CD4-positive, alpha-beta memory T cell (primary cell): ENCODE data around the gene PSMD12. TPM values are rescaled to one million over a fixed set of nuclear protein-coding genes. Genes with fewer than 3 reads are reported as not detected.

Experiments used
- CTCF ChIA-PET: fragments of 350-600 bp; sonication (Branson Sonifier 250); formaldehyde crosslinking; loops from one replicate; lab custom pipeline; 2021; ENCODE audit warnings: inconsistent platforms; ENCODE audit not compliant: partially characterized antibody; lab: Charles Lee
- POLR2A ChIA-PET: fragments of 350-600 bp; sonication (Branson Sonifier 250); formaldehyde crosslinking; loops from one replicate; lab custom pipeline; 2021; ENCODE audit not compliant: partially characterized antibody; lab: Charles Lee
- DNase-seq, 5 donors: peaks; one replicate each; pipeline versions ENCODE4 v3.0.0 to v3.0.0-alpha.2; 2020 to 2022; ENCODE audit warnings: mixed read lengths in 1 of 5
- H3K27ac ChIP-seq: one replicate; pipeline ENCODE4 v1.7.0; 2013; ENCODE audit warnings: low read depth, low read length
- H3K27me3 ChIP-seq: 2 replicates; pipeline ENCODE4 v1.7.0; 2013; ENCODE audit warnings: mild to moderate bottlenecking, low read length, moderate library complexity; ENCODE audit not compliant: insufficient read depth
- H3K36me3 ChIP-seq: 2 replicates; pipeline ENCODE4 v1.7.0; 2013; ENCODE audit warnings: mild to moderate bottlenecking, low read length, moderate library complexity; ENCODE audit not compliant: insufficient read depth
- H3K4me1 ChIP-seq: 2 replicates; pipeline ENCODE4 v1.7.0; 2013; ENCODE audit warnings: mild to moderate bottlenecking, low read length, moderate library complexity; ENCODE audit not compliant: insufficient read depth
- H3K4me3 ChIP-seq, 2 donors: one replicate each; pipeline ENCODE4 v1.7.0; 2013; ENCODE audit warnings: low read length in 2 of 2, mild to moderate bottlenecking in 1 of 2
- H3K9me3 ChIP-seq, 2 donors: one replicate each; pipeline ENCODE4 v1.7.0; 2013; ENCODE audit warnings: low read length in 2 of 2, control low read depth in 1 of 2; ENCODE audit not compliant: control insufficient read depth in 1 of 2
- H3K27ac Mint-ChIP-seq, 7 donors: one replicate each; pipeline ENCODE4 v1.8.0; 2020 to 2021; ENCODE audit warnings: mixed read lengths in 7 of 7, mild to moderate bottlenecking in 6 of 7, inconsistent platforms in 3 of 7, moderate library complexity in 3 of 7
- H3K27me3 Mint-ChIP-seq, 2 donors: one replicate each; pipeline ENCODE4 v1.8.0; 2020 to 2021; ENCODE audit warnings: mixed read lengths in 2 of 2
- H3K36me3 Mint-ChIP-seq, 2 donors: one replicate each; pipeline ENCODE4 v1.8.0; 2020 to 2021; ENCODE audit warnings: mixed read lengths in 2 of 2, inconsistent platforms in 1 of 2, mild to moderate bottlenecking in 1 of 2
- H3K4me1 Mint-ChIP-seq, 4 donors: one replicate each; pipeline ENCODE4 v1.8.0; 2020 to 2021; ENCODE audit warnings: mixed read lengths in 4 of 4, mild to moderate bottlenecking in 1 of 4
- H3K4me3 Mint-ChIP-seq, 8 donors: one replicate each; pipeline ENCODE4 v1.8.0; 2020 to 2021; ENCODE audit warnings: mixed read lengths in 8 of 8, mild to moderate bottlenecking in 7 of 8, moderate library complexity in 6 of 8, inconsistent platforms in 3 of 8
- H3K9me3 Mint-ChIP-seq, 8 donors: one replicate each; pipeline ENCODE4 v1.8.0; 2020 to 2021; ENCODE audit warnings: mixed read lengths in 8 of 8, mild to moderate bottlenecking in 5 of 8, inconsistent platforms in 3 of 8, moderate library complexity in 1 of 8
- intact Hi-C: fragments of 100-400 bp; cut with micrococcal nuclease; formaldehyde crosslinking; loops from one replicate; pipeline ENCODE4 v1.15.1; 2023
- polyA plus RNA-seq, 2 donors: library from polyadenylated mRNA; unstranded; fragments of 300-500 nt; fragmentation: Illumina TruSeq; gene quantifications; one replicate each; pipeline ENCODE4 v1.2.3, GENCODE V29; 2021
- total RNA-seq, 2 experiments: library from RNA; stranded (reverse); gene quantifications; one replicate each; pipeline ENCODE4 v1.2.3, GENCODE V29; 2021

The PSMD12 gene
- total RNA-seq: 10 to 100 TPM; 46.9 to 48.8 TPM
- 10 to 100 TPM; 34.5 to 49.8 TPM for polyA plus RNA-seq

GRCh38 chr17:67366193-67367157 is at the start of gene PSMD12:
TSS of gene PSMD12 (minus strand) at chr17:67366577. CDS start at chr17:67366519, 58 bp downstream.
- peak within 1 kb of the TSS; percentile 90 to 99 (median 98) for H3K27ac Mint-ChIP-seq
- ChIA-PET POLR2A (interaction anchor here (0.6 to 4.8 kb wide), 13 partner anchors 9 to 351 kb away, joined by 3 to 49 read pairs (median 5); partner anchors contain the start of gene PITPNC1), CTCF (interaction anchor here (1.1 to 29.3 kb wide), 4 partner anchors 8 to 321 kb away, joined by 3 to 605 read pairs (median 64); partner anchors contain the start of gene PITPNC1)
- peak within 1 kb of the TSS; percentile 90 to 99 (median 98) for H3K4me3 Mint-ChIP-seq
- peak within 1 kb of the TSS; percentile 94 for H3K27ac ChIP-seq
- no peaks in the 10 kb centered on the region for H3K9me3 Mint-ChIP-seq
- DNase-seq: peak; percentile 90 to 95 (median 92)
- intact Hi-C loops: loop anchor here (1.0 kb wide), 1 partner anchor 351 kb away; the partner anchor contains the start of gene NOL11
- peak within 1 kb of the TSS; percentile 88 to 98 for H3K4me3 ChIP-seq
- peaks cover 27 to 51% (median 42%) of the 10 kb centered on the region in 4 donors for H3K4me1 Mint-ChIP-seq
- peaks cover 45% of the 10 kb centered on the region for H3K4me1 ChIP-seq
- no peaks in the 10 kb centered on the region for H3K36me3 ChIP-seq
- H3K36me3 Mint-ChIP-seq: peaks cover 7 to 26% of the 10 kb centered on the region in 2 donors
- H3K9me3 ChIP-seq: no peaks in the 10 kb centered on the region
- no peaks in the 10 kb centered on the region for H3K27me3 Mint-ChIP-seq
- no peaks in the 10 kb centered on the region for H3K27me3 ChIP-seq

GRCh38 chr17:67415291-67415690 is 48.9 kb upstream of the PSMD12 start:
- ChIA-PET POLR2A (no interaction called here), CTCF (no interaction called here)
- Mint-ChIP-seq H3K27ac (peak overlapping the region in 4 of 7 donors; percentile 62 to 84 (median 71)), H3K36me3 (peaks cover 1 to 18% of the 10 kb centered on the region in 2 donors), H3K27me3 (no peaks in the 10 kb centered on the region), H3K9me3 (peaks cover 0 to 3% (median 0%) of the 10 kb centered on the region in 8 donors), H3K4me1 (peaks cover 40 to 91% (median 57%) of the 10 kb centered on the region in 4 donors), H3K4me3 (no peak overlapping the region)
- Histone ChIP-seq H3K27ac (no peak overlapping the region), H3K27me3 (no peaks in the 10 kb centered on the region), H3K4me1 (peaks cover 30% of the 10 kb centered on the region), H3K4me3 (no peak overlapping the region), H3K9me3 (no peaks in the 10 kb centered on the region), H3K36me3 (no peaks in the 10 kb centered on the region)
- DNase-seq: no peak
- intact Hi-C loops: no loop called here

GRCh38 chr17:67414559-67414958 is 48.2 kb upstream of the PSMD12 start:
- no peaks in the 10 kb centered on the region for H3K27me3 ChIP-seq
- no peak overlapping the region for H3K27ac ChIP-seq
- no peak for DNase-seq
- Mint-ChIP-seq H3K27ac (peak overlapping the region in 2 of 7 donors; percentile 7 to 35), H3K36me3 (peaks cover 1 to 21% of the 10 kb centered on the region in 2 donors), H3K27me3 (no peaks in the 10 kb centered on the region), H3K4me3 (peak overlapping the region in 1 of 8 donors; percentile 20), H3K9me3 (peaks cover 0 to 3% (median 0%) of the 10 kb centered on the region in 8 donors), H3K4me1 (peaks cover 37 to 84% (median 55%) of the 10 kb centered on the region in 4 donors)
- POLR2A ChIA-PET: no interaction called here
- H3K36me3 ChIP-seq: no peaks in the 10 kb centered on the region
- intact Hi-C loops: no loop called here
- no peak overlapping the region for H3K4me3 ChIP-seq
- CTCF ChIA-PET: no interaction called here
- no peaks in the 10 kb centered on the region for H3K9me3 ChIP-seq
- H3K4me1 ChIP-seq: peaks cover 23% of the 10 kb centered on the region

- Mint-ChIP-seq H3K9me3 (peaks cover 0 to 3% (median 0%) of the 10 kb centered on the region in 8 donors), H3K4me3 (peak overlapping the region in 1 of 8 donors; percentile 20), H3K4me1 (peaks cover 37 to 83% (median 54%) of the 10 kb centered on the region in 4 donors), H3K27ac (peak overlapping the region in 3 of 7 donors; percentile 6 to 80 (median 35)), H3K27me3 (no peaks in the 10 kb centered on the region), H3K36me3 (peaks cover 1 to 21% of the 10 kb centered on the region in 2 donors)
- CTCF ChIA-PET: no interaction called here
- Histone ChIP-seq H3K4me3 (no peak overlapping the region), H3K27me3 (no peaks in the 10 kb centered on the region), H3K36me3 (no peaks in the 10 kb centered on the region), H3K9me3 (no peaks in the 10 kb centered on the region), H3K4me1 (peaks cover 18% of the 10 kb centered on the region), H3K27ac (no peak overlapping the region)
- POLR2A ChIA-PET: no interaction called here
- intact Hi-C loops: no loop called here
- DNase-seq: no peak
Observed at GRCh38 chr17:67414130-67414529, 47.8 kb upstream of the PSMD12 start.

- CTCF ChIA-PET: no interaction called here
- no peak for DNase-seq
- POLR2A ChIA-PET: no interaction called here
- intact Hi-C loops: no loop called here
- no peaks in the 10 kb centered on the region for H3K9me3 ChIP-seq
- Mint-ChIP-seq H3K27me3 (no peaks in the 10 kb centered on the region), H3K4me3 (no peak overlapping the region), H3K9me3 (peaks cover 0 to 3% (median 0%) of the 10 kb centered on the region in 8 donors), H3K4me1 (peaks cover 37 to 82% (median 55%) of the 10 kb centered on the region in 4 donors), H3K36me3 (peaks cover 3 to 21% of the 10 kb centered on the region in 2 donors), H3K27ac (peak overlapping the region in 5 of 7 donors; percentile 6 to 57 (median 42))
- no peak overlapping the region for H3K4me3 ChIP-seq
- H3K27ac ChIP-seq: no peak overlapping the region
- no peaks in the 10 kb centered on the region for H3K27me3 ChIP-seq
- H3K4me1 ChIP-seq: peaks cover 18% of the 10 kb centered on the region
- no peaks in the 10 kb centered on the region for H3K36me3 ChIP-seq
Observed at GRCh38 chr17:67413388-67413787, 47.0 kb upstream of the PSMD12 start.

GRCh38 chr17:67412941-67413340 is 46.6 kb upstream of the PSMD12 start:
- Mint-ChIP-seq H3K27me3 (no peaks in the 10 kb centered on the region), H3K4me3 (no peak overlapping the region), H3K36me3 (peaks cover 3 to 21% of the 10 kb centered on the region in 2 donors), H3K27ac (peak overlapping the region; percentile 6 to 82 (median 56)), H3K4me1 (peaks cover 35 to 78% (median 52%) of the 10 kb centered on the region in 4 donors), H3K9me3 (peaks cover 0 to 3% (median 0%) of the 10 kb centered on the region in 8 donors)
- H3K9me3 ChIP-seq: no peaks in the 10 kb centered on the region
- no peaks in the 10 kb centered on the region for H3K36me3 ChIP-seq
- ChIA-PET CTCF (no interaction called here), POLR2A (no interaction called here)
- H3K27ac ChIP-seq: no peak overlapping the region
- H3K4me1 ChIP-seq: peaks cover 18% of the 10 kb centered on the region
- no peak for DNase-seq
- no peaks in the 10 kb centered on the region for H3K27me3 ChIP-seq
- intact Hi-C loops: no loop called here
- H3K4me3 ChIP-seq: no peak overlapping the region

- peaks cover 34 to 72% (median 53%) of the 10 kb centered on the region in 4 donors for H3K4me1 Mint-ChIP-seq
- H3K27ac Mint-ChIP-seq: peak overlapping the region in 4 of 7 donors; percentile 32 to 73 (median 56)
- intact Hi-C loops: no loop called here
- H3K4me3 ChIP-seq: no peak overlapping the region
- H3K27me3 Mint-ChIP-seq: no peaks in the 10 kb centered on the region
- no peaks in the 10 kb centered on the region for H3K27me3 ChIP-seq
- H3K4me3 Mint-ChIP-seq: no peak overlapping the region
- ChIA-PET CTCF (interaction anchor here (0.9 kb wide), 1 partner anchor 13 kb away, joined by 5 read pairs; no protein-coding TSS in a partner anchor), POLR2A (interaction anchor here (0.9 to 2.0 kb wide), 7 partner anchors 9 to 305 kb away, joined by 3 to 5 read pairs (median 3); no protein-coding TSS in a partner anchor)
- H3K36me3 Mint-ChIP-seq: peaks cover 3 to 24% of the 10 kb centered on the region in 2 donors
- peaks cover 18% of the 10 kb centered on the region for H3K4me1 ChIP-seq
- no peaks in the 10 kb centered on the region for H3K9me3 ChIP-seq
- H3K27ac ChIP-seq: no peak overlapping the region
- no peak for DNase-seq
- peaks cover 0 to 3% (median 0%) of the 10 kb centered on the region in 8 donors for H3K9me3 Mint-ChIP-seq
- H3K36me3 ChIP-seq: no peaks in the 10 kb centered on the region
Observed at GRCh38 chr17:67412032-67412431, 45.7 kb upstream of the PSMD12 start.
